GM19238 (cell line): ENCODE results near the gene ANLN.

Source experiments
- DNase-seq: peaks from one replicate; pipeline ENCODE4 v3.0.0; 2011; ENCODE audit warnings: low spot score; ENCODE audit not compliant: insufficient read length

The ANLN gene

GRCh38 chr7:36409180-36409579 lies 19.5 kb downstream of the ANLN start:
- no peak for DNase-seq

GRCh38 chr7:36415144-36415543 lies 25.5 kb downstream of the ANLN start:
- no peak for DNase-seq

DNA sequence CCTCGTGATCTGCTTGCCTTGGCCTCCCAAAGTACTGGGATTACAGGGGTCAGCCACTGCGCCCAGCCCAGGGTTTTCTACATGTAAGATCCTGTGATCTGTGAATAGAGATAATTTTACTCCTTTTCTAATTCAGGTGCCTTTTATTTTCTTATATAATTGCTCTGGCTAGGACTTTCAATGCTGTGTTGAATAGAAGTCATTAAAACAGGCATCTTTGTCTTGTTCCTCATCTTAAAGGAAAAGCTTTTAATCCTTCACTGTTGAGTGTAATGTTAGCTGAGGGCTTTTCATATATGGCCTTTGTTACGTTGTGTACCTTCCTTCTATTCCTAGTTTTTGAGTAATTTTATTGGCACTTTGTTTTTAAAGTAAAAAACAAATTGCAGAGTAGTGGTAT lies 26.6 kb downstream of the ANLN start:
- no peak for DNase-seq

DNA sequence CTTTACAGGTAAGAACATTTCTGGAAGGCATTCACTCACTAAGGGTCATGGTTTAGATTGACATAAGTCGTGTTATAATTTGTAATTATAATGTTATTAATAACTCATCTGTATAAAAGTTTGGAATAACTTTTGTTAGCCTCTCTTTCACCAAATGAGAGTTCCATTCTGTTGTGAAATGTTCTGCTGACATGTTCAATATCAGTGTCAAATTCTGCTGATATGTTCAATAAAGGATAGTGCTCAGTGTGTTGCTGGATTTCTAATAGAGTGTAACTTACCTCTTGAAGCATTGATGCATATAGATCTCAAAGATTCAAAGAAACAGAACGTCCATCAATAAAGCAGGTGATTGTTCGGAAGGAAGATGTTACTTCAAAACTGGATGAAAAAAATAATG lies 30.6 kb downstream of the ANLN start:
- no peak for DNase-seq

DNA sequence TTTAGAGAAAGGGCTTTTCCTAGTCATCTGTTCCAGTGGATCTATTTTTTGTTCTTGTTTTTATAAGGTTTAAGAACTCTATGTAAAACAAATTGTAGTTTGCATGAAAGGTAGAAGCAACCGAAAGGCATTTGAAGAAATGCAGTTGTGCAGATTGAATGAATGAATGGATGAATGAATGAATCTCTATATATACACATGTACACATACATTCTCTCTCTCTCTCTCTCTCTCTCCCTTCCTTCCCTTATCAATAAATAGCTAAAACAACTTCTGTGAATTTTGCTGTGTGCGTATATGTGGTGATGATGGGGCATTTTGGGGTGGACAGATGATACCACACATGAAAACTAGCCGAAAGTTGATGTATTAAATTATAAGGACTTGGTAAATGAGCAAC lies 32.4 kb downstream of the ANLN start:
- no peak for DNase-seq

- DNase-seq = no peak
Measured at GRCh38 chr7:36423633-36424032, 34.0 kb downstream of the ANLN start.

GRCh38 chr7:36430186-36430585 lies 40.5 kb downstream of the ANLN start:
- no peak for DNase-seq

- DNase-seq = no peak
Measured at GRCh38 chr7:36430881-36431280, 41.2 kb downstream of the ANLN start.

GRCh38 chr7:36438211-36438610 lies 48.5 kb downstream of the ANLN start:
- DNase-seq = no peak

GRCh38 chr7:36439624-36440023 lies 50.0 kb downstream of the ANLN start:
- no peak for DNase-seq

GRCh38 chr7:36440880-36441279 lies 51.2 kb downstream of the ANLN start:
- no peak for DNase-seq

DNA sequence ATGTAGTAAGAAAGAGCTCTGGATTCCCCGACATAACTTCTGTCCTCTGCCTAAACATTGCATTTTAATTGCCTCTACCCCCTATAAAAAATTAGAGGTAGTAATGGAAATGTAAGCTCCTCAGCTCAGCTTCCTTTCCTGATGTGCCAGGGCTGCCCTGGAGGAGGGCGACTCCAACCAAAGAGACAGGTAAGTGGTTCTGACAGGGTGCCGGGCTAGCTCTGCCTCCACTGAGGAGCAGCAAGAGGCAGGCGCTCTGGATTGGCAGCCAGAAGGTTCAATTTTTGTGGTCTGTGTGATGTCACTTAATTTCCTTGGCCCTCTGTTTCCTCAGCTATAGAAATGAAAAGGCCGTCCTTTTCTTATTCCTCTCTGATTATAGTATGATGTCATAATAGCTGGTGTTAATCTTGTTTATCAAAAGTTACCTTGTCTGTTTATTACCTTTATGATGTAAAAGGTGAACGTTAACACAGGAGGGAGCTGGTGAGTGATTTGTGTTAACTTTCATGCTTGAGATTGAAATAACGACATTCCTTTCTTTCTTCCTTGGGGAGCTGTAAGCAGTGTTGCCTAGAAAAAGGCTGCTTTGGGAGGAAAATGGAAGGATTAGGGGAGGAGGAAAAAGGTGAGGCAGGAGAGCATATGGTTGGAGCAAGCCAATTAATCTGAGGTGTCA lies 51.8 kb downstream of the ANLN start:
- DNase-seq = no peak

- DNase-seq = no peak
Measured at GRCh38 chr7:36448781-36449379, 59.2 kb downstream of the ANLN start.

DNA sequence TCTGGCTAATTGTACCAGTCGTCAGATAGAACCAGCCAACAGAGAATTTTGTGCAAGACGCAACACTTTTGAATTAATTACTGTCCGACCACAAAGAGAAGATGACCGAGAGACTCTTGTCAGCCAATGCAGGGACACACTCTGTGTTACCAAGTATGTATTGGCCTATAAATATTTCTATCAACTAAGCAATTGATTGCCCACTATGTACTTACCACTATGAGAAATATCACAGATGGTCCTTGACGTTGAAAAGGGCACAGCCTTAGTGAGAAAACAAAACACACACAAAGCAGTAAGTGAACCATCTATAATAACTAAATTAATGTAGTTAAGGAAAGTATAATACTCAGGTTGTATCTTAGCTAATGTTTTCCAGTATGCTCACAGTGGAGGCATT lies 60.0 kb downstream of the ANLN start:
- no peak for DNase-seq

DNA sequence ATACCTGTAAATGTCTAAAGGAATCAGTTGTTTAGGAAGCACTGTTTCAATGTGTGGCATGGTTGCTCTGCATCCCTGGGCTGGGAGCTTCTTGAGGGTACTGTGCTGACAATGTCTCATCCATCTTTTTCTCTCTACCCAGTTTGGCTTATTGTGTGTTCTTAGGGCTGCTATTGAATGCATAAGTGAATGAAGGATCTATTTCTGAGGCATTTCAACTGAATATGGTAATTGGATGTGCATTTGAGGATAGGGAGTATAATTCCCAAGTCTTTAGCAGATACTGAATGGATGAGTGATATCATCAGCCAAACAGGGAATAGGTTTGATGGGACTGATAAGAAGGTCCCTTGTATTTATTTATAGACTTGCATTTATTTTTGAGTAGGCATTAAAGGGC lies 64.1 kb downstream of the ANLN start:
- no peak for DNase-seq

DNA sequence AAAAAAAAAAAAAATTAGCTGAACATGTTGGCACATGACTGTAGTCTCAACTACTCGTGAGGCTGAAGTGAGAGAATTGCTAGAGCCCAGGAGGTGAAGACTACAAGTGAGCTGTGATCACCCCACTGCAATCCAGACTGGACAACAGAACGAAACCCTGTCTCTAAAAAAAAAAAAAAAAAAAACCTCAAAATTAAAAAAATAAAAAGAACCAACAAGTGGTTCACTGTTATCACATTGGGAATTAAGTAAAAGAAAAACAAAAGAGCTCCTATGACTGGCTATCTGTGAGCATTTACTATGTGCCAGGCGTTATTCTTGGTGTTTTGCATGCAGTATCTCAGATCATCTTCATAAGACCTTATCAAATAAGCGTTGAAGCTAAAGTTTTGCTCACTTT lies 66.0 kb downstream of the ANLN start:
- no peak for DNase-seq

GRCh38 chr7:36456138-36456537 lies 66.5 kb downstream of the ANLN start:
- DNase-seq = no peak

GRCh38 chr7:36456548-36456947 lies 66.9 kb downstream of the ANLN start:
- DNase-seq = no peak

DNA sequence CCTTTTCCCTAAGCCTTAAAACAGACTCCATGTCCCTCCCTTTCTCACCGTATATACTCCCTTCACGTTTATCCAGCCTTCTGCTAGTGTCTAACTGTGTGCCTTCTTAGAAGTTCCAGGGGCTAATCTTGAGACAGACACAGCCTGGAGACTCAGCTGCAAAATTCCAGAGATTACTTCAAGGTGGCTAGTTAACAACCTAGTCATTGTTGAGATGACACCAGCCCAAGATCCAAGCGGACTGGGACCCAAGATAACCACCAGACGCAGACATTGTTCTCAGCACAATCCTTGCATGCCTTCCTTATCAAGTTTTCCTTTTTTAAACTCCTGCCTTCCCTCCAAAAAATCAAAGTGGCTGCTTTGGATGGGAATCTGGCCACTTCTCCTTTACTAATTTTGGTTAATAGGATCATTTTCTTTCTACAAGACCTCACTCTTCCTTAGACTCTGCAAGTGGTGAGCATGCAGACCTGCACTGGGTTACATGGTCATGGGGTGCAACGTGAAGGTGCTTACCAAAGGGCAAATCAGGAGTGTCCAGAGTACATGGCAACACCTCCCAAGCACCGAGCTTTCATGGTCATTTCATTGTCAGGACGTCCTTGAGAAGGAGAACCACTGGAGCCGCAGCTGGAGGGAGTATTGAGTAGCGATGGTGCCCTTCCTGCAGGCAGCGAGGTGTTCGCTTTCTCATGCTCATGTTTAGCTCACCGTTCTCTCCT lies 69.7 kb downstream of the ANLN start:
- no peak for DNase-seq

DNA sequence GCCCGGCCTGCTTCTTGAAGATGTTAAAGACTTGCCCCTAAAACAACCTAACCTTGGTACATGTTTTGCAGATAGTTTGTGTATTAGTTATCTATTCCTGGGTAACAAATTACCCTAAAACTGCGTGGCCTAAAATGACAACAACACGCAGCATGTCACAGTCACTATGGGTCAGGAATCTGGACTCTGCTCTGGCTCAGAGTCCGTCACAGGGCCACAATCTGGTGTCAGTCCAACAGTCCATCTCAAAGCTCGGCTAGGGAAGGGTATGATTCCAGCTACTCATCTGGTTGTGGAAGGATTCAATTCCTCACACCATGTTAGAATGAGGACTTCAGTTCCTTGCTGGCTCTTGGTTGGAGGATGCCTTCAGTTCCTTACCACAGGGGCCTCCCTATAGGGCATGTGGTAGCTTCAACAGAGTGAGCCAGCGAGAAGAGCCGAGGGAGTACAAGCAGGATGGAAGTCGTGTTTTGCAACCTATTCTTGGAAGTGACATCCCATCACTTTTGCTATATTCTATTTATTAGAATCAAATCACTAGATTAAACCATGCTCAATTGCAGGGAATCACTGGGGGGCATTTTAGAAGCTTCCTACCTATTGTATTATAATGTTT lies 71.3 kb downstream of the ANLN start:
- DNase-seq = no peak

DNA sequence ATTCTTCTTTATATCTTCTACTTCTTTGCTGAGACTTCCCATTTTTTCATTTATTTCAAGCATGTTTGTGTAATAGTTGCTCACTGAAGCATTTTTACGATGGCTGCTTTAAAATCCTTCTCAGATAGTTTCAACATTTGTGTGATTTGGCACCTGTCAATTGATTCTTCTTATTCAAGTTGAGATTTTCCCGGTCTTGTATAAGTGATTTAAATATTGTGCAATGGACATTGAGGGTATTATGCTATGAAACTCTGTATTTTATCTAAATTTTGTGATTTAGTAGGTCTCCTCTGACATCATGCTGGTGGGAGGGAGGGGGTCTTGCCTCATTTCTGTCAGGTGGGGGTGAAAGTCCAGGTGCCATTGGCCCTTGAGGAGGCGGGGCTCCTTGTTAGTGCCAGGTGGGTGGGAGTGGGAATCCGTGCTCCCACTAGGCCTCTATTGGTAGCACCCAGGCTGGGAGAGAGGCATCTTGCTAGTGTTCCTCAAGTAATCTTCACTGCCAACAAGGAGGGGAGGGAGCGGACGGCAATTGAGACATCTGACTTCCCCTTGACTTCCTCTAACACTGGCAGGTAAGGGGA lies 73.0 kb downstream of the ANLN start:
- no peak for DNase-seq

DNA sequence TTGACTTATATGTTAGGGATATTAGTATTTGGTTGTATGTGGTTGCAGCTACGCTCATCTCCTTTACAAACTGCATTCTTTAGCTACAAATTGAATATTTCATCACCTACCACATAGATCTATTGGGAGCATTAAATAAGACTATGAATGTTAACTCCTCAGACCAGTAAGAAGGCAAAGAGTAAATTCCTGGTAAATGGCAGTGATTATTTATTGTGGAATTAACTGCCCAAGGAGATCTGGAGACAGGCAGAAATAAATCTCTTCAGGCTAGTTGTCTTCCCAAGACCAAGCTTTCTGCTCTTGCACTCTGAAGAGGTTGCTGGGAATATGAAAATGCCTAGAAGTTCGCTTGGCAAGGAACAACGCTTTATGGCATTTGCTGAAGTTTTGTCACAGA lies 74.6 kb downstream of the ANLN start:
- DNase-seq = no peak
